GM12892 (cell line): ENCODE results near the gene GSTM2.

Experiments
- POLR2A ChIP-seq: IDR thresholded peaks from 2 replicates; pipeline ENCODE4 v1.6.1; 2011; ENCODE audit warnings: low read depth, low read length, control low read depth
- POLR2AphosphoS5 ChIP-seq: IDR thresholded peaks from 2 replicates; pipeline ENCODE4 v1.6.1; 2011; ENCODE audit warnings: low read depth, low read length, control low read depth

GRCh38 chr1:109667452-109668122 is at the start of gene GSTM2:
- TF ChIP-seq POLR2A (no peak), POLR2AphosphoS5 (no peak)
